HepG2 (cell line): ENCODE results near the gene ALK. TPM values are rescaled to one million over a fixed set of nuclear protein-coding genes. Genes with fewer than 3 reads are reported as not detected.

ENCODE experiments used
- ATAC-seq: fragments of 200-7000 bp; cut with Tn5 transposase; 3 replicates; pipeline ENCODE4 v1.9.1; 2020; ENCODE audit warnings: mild to moderate bottlenecking, moderate library complexity
- BruUV-seq: library from RNA; stranded (reverse); fragments of 400-500 nt; replicated peaks from 2 replicates; lab custom pipeline; 2021; lab: Mats Ljungman, UMichigan
- CTCF ChIA-PET: fragments of 300-600 bp; formaldehyde crosslinking; extraction: SDS; loops from one replicate; lab custom pipeline; 2021; ENCODE audit warnings: low total read pairs, inconsistent platforms, low intra/inter-chr PET ratio; lab: Yijun Ruan, JAX
- POLR2A ChIA-PET: fragments of 350-600 bp; sonication (Branson Sonifier 250); formaldehyde crosslinking; loops from one replicate; lab custom pipeline; 2020; ENCODE audit warnings: antibody characterized with exemption, inconsistent platforms; lab: Yijun Ruan, JAX
- DNase-seq: peaks from one replicate; pipeline ENCODE4 v3.0.0-alpha.2; 2015; ENCODE audit warnings: low spot score
- FAIRE-seq: peaks from 3 replicates; lab custom pipeline; 2011; peaks lifted over from hg19 to GRCh38; lab: Jason Lieb, UNC
- H2AFZ ChIP-seq: one replicate; pipeline ENCODE4 v1.6.1; 2011; ENCODE audit warnings: low read length, inconsistent platforms
- H3K27ac ChIP-seq: fragments of 300-600 bp; 3 replicates; pipeline ENCODE4 v1.8.0; 2011; ENCODE audit warnings: mixed run types, mild to moderate bottlenecking, mixed read lengths, low read length, inconsistent platforms; ENCODE audit not compliant: insufficient read depth; ENCODE audit errors: extremely low read length
- H3K27me3 ChIP-seq, 2 experiments: fragments of 200-600 bp in 1 of 2; 2 replicates in 1 of 2; 3 replicates in 1 of 2; pipeline versions ENCODE4 v1.6.0 to v1.8.0; 2011; ENCODE audit warnings: low read length in 2 of 2, mild to moderate bottlenecking in 2 of 2, moderate library complexity in 2 of 2, inconsistent platforms in 1 of 2; ENCODE audit not compliant: insufficient read depth in 2 of 2, control insufficient read depth in 1 of 2
- H3K36me3 ChIP-seq, 2 experiments: fragments of 200-600 bp in 1 of 2; replicated peaks in 1 of 2; 2 replicates in 1 of 2; 3 replicates in 1 of 2; pipeline versions ENCODE4 v1.5.1 to v1.8.0; 2011; ENCODE audit warnings: low read length in 2 of 2, inconsistent platforms in 1 of 2; ENCODE audit not compliant: insufficient read depth in 2 of 2, control insufficient read depth in 1 of 2
- H3K4me1 ChIP-seq: 2 replicates; pipeline ENCODE4 v1.5.1; 2012; ENCODE audit warnings: low read length, inconsistent platforms; ENCODE audit not compliant: insufficient read depth
- H3K4me2 ChIP-seq: 2 replicates; pipeline ENCODE4 v1.6.0; 2011; ENCODE audit warnings: low read depth, low read length, inconsistent platforms
- H3K4me3 ChIP-seq, 3 experiments: fragments of 200-600 bp in 1 of 3; sonication (generic), shearing (Covaris generic) in 1 of 3; replicated peaks in 1 of 3; 2 replicates each; pipeline ENCODE4 v1.5.1; 2011 to 2016; ENCODE audit warnings: low read length in 3 of 3, inconsistent platforms in 2 of 3, low read depth in 2 of 3, mild to moderate bottlenecking in 2 of 3, control low read depth in 1 of 3, mixed read lengths in 1 of 3; ENCODE audit not compliant: insufficient read depth in 1 of 3
- H3K79me2 ChIP-seq: one replicate; pipeline ENCODE4 v1.6.1; 2011; ENCODE audit warnings: low read length, inconsistent platforms; ENCODE audit not compliant: insufficient read depth
- H3K9ac ChIP-seq: 2 replicates; pipeline ENCODE4 v1.6.0; 2011; ENCODE audit warnings: mild to moderate bottlenecking, low read depth, low read length, inconsistent platforms; ENCODE audit not compliant: insufficient read depth
- H3K9me3 ChIP-seq: 2 replicates; pipeline ENCODE4 v1.5.1; 2012; ENCODE audit warnings: mild to moderate bottlenecking, low read length
- H4K20me1 ChIP-seq: 2 replicates; pipeline ENCODE4 v1.6.0; 2011; ENCODE audit warnings: inconsistent platforms, mild to moderate bottlenecking, low read length, moderate library complexity; ENCODE audit not compliant: insufficient read depth
- CENPBD1 ChIP-seq: sonication (generic); formaldehyde crosslinking; IDR thresholded peaks from 2 replicates; pipeline ENCODE4 v1.8.0; 2022; ENCODE audit warnings: missing genetic modification reagents, low read depth, mild to moderate bottlenecking, borderline replicate concordance
- CTCF ChIP-seq: sonication (generic); formaldehyde crosslinking; IDR thresholded peaks from 2 replicates; pipeline ENCODE4 v1.5.0; 2020; ENCODE audit warnings: mild to moderate bottlenecking, missing genetic modification reagents, moderate library complexity
- DDIT3 ChIP-seq: sonication (generic); formaldehyde crosslinking; IDR thresholded peaks from 2 replicates; pipeline ENCODE4 v1.4.0; 2020; ENCODE audit warnings: mild to moderate bottlenecking, missing genetic modification reagents
- GFI1 ChIP-seq: sonication (generic); formaldehyde crosslinking; IDR thresholded peaks from 2 replicates; pipeline ENCODE4 v1.5.0; 2020; ENCODE audit warnings: missing genetic modification reagents, mild to moderate bottlenecking, borderline replicate concordance
- KIAA2018 ChIP-seq: sonication (generic); formaldehyde crosslinking; IDR thresholded peaks from 2 replicates; pipeline ENCODE4 v1.5.0; 2020; ENCODE audit warnings: mild to moderate bottlenecking, missing genetic modification reagents, borderline replicate concordance
- NR0B2 ChIP-seq: sonication (generic); formaldehyde crosslinking; IDR thresholded peaks from 2 replicates; pipeline ENCODE4 v1.4.0; 2020; ENCODE audit warnings: mild to moderate bottlenecking, missing genetic modification reagents
- RBFOX2 ChIP-seq: fragments of 200-400 bp; formaldehyde crosslinking; IDR thresholded peaks from 2 replicates; pipeline ENCODE4 v1.6.1; 2017; ENCODE audit warnings: low read depth, mild to moderate bottlenecking, low read length
- RCOR2 ChIP-seq: IDR thresholded peaks from 2 replicates; pipeline ENCODE4 v1.6.1; 2016; ENCODE audit warnings: missing biosample characterization, missing genetic modification reagents
- TBP ChIP-seq: sonication (generic); formaldehyde crosslinking; IDR thresholded peaks from 2 replicates; pipeline ENCODE4 v1.5.0; 2020; ENCODE audit warnings: missing genetic modification reagents
- TBX2 ChIP-seq: sonication (generic); formaldehyde crosslinking; IDR thresholded peaks from 2 replicates; pipeline ENCODE4 v1.5.0; 2020; ENCODE audit warnings: missing genetic modification reagents, mild to moderate bottlenecking, borderline replicate concordance
- ZEB1 ChIP-seq: IDR thresholded peaks from 2 replicates; pipeline ENCODE4 v1.6.1; 2012; ENCODE audit warnings: mild to moderate bottlenecking, low read depth, inconsistent platforms; ENCODE audit not compliant: insufficient replicate concordance
- ZIK1 ChIP-seq: sonication (generic); formaldehyde crosslinking; IDR thresholded peaks from 2 replicates; pipeline ENCODE4 v1.5.0; 2020; ENCODE audit warnings: mild to moderate bottlenecking, low read depth, missing genetic modification reagents, borderline replicate concordance
- ZNF7 ChIP-seq: IDR thresholded peaks from 2 replicates; pipeline ENCODE4 v1.6.1; 2016; ENCODE audit warnings: missing biosample characterization, missing genetic modification reagents
- WGBS: methylation state at CpG from one replicate; pipeline ENCODE4 v1.1.6; 2017; ENCODE audit warnings: low lambda C conversion rate; 5-methylcytosine and 5-hydroxymethylcytosine counted together
- in situ Hi-C: cut with HindIII; loops from 2 replicates; pipeline ENCODE4 v1.10.0; 2017; ENCODE audit warnings: low pct_unique_long_range_greater_than_20kb; ENCODE audit not compliant: extremely low pct_ligation_motif_present
- intact Hi-C: fragments of 100-400 bp; cut with micrococcal nuclease; formaldehyde crosslinking; loops from one replicate; pipeline ENCODE4 v1.10.0; 2022; ENCODE audit not compliant: unreplicated experiment
- polyA plus RNA-seq, 8 experiments: library from polyadenylated mRNA; depleted of rRNA in 3 of 8; stranded (reverse) in 7 of 8; unstranded in 1 of 8; fragments of >200 nt; fragmentation: Illumina TruSeq in 4 of 8; extraction: Trizol in 4 of 8; gene quantifications; 2 replicates each; pipeline versions ENCODE4 v1.2.1 to v1.2.3, GENCODE V29; 2011 to 2016; ENCODE audit warnings: low read depth in 4 of 8, missing spikeins in 1 of 8, mixed read lengths in 1 of 8; ENCODE audit not compliant: insufficient read depth in 1 of 8
- total RNA-seq, 5 experiments: library from RNA; depleted of rRNA; stranded (reverse); fragments of >200 nt; fragmentation: Illumina TruSeq; extraction: Trizol; gene quantifications; 2 replicates each; pipeline ENCODE4 v1.2.3, GENCODE V29; 2016; ENCODE audit warnings: low read depth in 1 of 5

ALK gene
- total and polyA plus RNA-seq, 2 of the 13 experiments (the other 11 are each of a cell fraction or from before 2014, with no cell fraction given), result not detected

- CTCF ChIA-PET, result no interaction called here
- Histone ChIP-seq H4K20me1 (no peaks in the 10 kb centered on the region), H3K27me3 (peaks cover 0 to 26% of the 10 kb centered on the region in 2 experiments; a peak in 3 of 5 replicates)
- TF ChIP-seq TBX2 (CRISPR knock-in tag), result no peak
- no peak for TF ChIP-seq RCOR2 (CRISPR knock-in tag)
- TF ChIP-seq GFI1 (CRISPR knock-in tag), result no peak
- TF ChIP-seq TBP, result no peak
- no peak for TF ChIP-seq ZNF7 (CRISPR knock-in tag)
- TF ChIP-seq CTCF (CRISPR knock-in tag), result no peak
- no peak for TF ChIP-seq KIAA2018 (CRISPR knock-in tag)
- TF ChIP-seq ZIK1, result no peak
- no peak for TF ChIP-seq NR0B2 (CRISPR knock-in tag)
- no peak for TF ChIP-seq CENPBD1 (CRISPR knock-in tag)
- TF ChIP-seq RBFOX2, result no peak
- TF ChIP-seq DDIT3 (CRISPR knock-in tag), result no peak
- no peak for TF ChIP-seq ZEB1
Observed at GRCh38 chr2:29567906-29568520, 353.4 kb downstream of the ALK start.

More at GRCh38 chr2:29567906-29568520, 353.4 kb downstream of the ALK start:
- Histone ChIP-seq H3K9ac (no peak overlapping the region), H3K4me2 (no peak overlapping the region), H3K9me3 (no peaks in the 10 kb centered on the region), H3K79me2 (no peaks in the 10 kb centered on the region), H3K36me3 (no peaks in the 10 kb centered on the region), H3K4me1 (no peaks in the 10 kb centered on the region), H3K27ac (no peak overlapping the region), H2AFZ (no peak overlapping the region), H3K4me3 (no peak overlapping the region)
- ATAC-seq (no peak), DNase-seq (no peak), FAIRE-seq (no peak)
- BruUV-seq, result no TSS peak
- WGBS, result under 1% methylated on average over 6 of the region's 6 CpGs
- intact Hi-C loops, result no loop called here
- in situ Hi-C loops, result no loop called here
- POLR2A ChIA-PET, result no interaction called here
